Measurements from ENCODE around the gene ATG4D.

Gene ATG4D

DNA sequence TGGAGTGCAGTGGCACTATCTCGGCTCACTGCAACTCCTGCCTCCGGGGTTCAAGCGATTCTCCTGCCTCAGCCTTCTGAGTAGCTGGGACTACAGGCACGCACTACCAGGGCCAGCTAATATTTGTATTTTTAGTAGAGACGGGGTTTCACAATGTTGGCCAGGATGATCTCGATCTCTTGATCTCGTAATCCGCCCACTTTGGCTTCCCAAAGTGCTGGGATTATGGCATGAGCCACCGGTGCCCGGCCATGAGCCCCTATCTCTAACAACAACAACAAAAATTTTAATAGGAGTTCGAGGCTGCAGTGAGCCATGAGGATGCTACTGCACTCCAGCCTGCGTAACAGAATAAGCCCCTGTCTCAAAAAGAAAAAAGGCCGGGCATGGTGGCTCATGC is 38.4 kb downstream of the ATG4D start:
- no peak for DNase-seq

DNA sequence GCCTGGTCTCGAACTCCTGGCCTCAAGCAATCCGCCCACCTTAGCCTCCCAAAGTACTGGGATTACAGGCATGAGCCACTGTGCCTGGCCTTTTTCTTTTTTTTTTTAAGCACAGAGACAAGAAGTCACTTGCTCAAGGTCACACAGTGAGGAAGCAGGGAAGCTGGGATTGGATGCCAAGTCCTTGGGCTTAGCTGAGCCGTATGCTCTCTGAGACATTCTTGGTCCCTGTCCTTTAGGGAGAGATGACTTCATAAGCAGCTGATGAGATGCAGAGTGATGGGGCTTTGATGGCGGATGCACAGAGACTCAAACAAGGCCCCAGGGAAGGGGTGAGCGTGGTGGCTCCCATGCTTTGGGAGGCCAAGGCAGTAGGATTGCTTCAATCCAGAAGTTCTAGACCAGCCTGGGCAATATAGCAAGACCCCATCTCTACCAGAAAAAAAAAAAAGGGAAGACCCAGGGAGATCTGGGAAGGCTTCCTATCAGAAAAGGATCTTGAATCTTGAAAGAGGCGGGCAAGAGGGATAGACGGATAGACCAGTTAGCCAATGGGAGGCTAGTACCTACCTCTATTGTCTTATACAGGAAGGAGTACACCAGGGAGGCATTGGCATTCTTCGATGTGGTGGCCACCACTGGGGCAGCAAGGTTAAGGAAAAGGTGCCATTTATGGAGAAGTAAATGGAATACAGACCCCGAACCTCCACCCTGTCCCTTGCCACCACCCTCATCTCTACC is 39.5 kb downstream of the ATG4D start:
- DNase-seq = no peak

DNA sequence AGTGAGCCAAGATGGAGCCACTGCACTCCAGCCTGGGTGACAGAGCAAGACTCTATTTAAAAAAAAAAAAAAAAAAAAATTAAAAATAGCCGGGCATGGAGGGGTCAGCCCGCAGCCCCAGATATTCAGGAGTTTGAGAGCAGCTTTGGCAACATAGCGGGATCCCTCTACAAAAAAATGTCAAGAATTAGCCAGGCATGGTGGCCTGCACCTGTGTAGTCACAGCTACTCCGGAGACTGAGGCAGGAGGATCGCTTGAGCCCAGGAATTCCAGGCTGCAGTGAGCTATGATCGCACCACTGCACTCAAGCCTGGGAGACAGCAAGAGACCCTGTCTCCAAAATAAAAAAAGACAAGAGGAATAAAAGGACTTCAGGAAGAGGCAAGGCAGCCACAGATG is 42.7 kb downstream of the ATG4D start:
- DNase-seq = no peak

DNA sequence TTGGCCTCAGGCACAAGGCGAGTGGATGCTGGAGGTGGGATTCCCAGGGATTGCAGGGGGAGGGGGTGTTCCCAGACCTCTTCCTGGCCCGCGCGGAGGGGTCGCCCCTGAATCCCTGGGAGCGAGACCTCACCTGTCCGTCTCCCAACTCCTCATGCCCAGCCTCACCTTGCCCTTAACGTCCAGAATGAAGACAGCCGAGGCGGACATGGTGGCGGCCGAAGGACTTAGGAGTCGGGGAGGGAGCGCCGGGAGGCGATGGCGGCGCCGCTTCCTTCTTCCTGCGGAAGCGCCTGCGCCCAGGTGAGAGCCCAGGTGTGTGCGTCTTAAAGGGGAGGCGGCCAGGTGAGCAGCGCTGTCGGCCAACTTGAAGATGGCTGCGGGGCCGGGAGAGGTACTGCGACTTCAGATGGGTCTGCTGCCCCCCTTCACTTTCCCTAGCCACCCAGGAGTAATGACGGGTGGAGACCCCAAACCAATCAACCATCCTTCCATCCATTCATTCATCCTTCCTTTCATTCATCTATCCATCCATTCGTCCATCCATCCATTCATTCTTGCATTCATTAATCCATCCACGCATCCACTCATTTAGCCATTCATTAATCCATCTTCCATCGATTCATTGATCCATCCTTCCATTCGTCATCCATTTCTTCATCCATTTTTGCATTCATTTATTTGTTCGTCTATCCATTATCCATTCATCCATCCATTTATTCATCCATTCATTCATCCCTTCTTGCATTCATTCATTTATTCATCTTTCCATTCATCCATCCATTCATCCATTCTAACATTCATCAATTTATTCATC is 43.5 kb downstream of the ATG4D start, which contains the start of gene AP1M2:
TSS of gene AP1M2 (minus strand) at position 291 of the 817 bp plus-strand sequence. CDS start at position 210, 81 bp downstream.
- no peak for DNase-seq

DNA sequence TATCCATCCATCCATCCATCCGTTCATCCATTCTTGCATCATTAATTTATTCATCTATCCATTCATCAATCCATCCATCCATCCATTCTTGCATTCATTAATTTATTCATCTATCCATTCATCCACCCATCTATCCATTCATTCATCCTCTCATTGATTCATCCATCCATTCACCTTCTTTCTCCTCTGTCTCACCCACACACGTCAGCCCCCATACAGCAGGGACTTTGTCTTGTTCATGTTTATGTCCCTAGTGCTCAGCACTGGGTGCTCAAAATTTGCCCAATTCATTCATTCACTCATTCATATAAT is 44.1 kb downstream of the ATG4D start:
- DNase-seq = no peak

DNA sequence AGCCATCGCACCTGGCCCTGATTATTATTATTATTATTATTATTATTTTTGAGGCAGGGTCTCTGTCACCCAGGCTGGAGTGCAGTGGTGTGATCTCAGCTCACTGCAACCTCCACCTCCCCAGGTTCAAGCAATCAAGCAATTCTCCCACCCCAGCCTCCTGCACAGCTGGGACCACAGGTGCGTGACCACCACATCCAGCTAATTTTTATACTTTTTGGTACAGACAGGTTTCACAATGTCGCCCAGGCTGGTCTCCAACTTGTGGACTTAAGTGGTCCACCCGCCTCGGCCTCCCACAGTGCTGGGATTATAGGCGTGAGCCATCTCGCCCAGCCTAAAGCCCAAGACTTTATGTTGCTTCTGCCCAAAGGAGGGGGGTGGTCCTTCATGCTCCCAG is 49.4 kb downstream of the ATG4D start:
- no peak for DNase-seq

DNA sequence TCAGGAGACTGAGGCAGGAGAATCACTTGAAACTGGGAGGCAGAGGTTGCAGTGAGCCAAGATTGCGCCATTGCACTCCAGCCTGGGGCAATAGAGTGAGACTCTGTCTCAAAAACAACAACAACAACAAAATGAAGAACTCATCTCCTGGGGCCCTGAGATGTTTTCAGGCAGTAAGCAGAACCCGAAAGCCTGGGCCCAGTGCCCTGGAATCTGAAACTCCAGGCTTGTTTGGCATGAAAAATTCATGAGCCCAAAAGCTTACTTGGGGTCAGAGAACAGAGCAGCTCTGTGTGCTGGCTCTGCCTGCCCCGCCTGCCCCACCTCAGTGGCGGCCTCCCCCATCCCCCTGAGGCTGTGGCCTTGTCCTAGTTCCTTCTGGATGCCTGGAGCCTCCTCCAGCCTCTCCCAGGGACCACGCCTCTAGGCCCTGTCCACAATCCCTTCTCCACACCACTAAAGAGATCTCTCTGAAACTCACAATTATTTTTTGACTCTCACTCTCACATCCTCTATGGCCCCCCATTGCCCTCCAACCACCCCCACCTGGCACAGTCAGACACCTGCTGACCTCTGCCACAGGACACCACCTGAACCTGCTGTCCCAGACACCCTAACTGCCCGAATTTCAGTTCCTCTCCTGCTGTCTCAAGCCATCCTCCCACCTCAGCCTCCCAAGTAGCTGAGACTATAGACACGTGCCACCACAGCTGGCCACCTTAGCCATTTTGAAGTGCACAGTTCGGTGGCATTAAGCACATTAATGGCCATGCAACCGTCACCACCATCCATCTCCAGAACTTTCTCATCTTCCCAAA is 50.3 kb downstream of the ATG4D start:
- DNase-seq = peak; percentile 41

DNA sequence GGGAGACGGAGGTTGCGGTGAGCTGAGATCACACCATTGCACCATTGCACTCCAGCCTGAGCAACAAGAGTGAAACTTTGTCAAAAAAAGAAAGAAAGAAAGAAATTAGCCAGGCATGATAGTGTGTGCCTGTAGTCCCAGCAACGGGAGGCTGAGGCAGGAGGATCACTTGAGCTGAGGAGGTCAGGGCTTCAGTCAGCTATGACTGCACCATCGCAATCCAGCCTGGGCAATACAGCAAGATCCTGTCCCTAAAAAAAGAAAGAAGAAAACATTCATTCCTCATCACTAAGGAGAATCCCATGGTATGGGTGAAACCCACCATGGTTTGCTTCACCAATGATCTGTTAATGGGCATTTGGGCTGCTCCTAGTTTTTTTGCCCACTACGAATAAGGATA is 56.4 kb downstream of the ATG4D start:
- DNase-seq = no peak

DNA sequence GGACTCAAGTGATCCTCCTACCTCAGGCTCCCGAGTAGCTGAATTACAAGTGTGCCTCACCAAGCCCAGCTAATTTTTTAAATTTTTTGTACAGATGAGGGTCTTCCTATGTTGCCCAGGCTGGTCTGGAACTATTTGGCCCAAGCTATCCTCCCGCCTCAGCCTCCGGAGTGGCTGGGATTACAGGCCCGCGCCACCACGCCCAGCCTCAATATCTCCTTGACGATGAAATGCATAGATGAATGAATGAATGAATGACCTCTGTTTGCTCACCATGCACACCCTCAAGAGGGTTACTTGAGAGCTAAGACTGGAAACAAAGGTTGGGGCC is 58.3 kb downstream of the ATG4D start:
- DNase-seq = no peak

DNA sequence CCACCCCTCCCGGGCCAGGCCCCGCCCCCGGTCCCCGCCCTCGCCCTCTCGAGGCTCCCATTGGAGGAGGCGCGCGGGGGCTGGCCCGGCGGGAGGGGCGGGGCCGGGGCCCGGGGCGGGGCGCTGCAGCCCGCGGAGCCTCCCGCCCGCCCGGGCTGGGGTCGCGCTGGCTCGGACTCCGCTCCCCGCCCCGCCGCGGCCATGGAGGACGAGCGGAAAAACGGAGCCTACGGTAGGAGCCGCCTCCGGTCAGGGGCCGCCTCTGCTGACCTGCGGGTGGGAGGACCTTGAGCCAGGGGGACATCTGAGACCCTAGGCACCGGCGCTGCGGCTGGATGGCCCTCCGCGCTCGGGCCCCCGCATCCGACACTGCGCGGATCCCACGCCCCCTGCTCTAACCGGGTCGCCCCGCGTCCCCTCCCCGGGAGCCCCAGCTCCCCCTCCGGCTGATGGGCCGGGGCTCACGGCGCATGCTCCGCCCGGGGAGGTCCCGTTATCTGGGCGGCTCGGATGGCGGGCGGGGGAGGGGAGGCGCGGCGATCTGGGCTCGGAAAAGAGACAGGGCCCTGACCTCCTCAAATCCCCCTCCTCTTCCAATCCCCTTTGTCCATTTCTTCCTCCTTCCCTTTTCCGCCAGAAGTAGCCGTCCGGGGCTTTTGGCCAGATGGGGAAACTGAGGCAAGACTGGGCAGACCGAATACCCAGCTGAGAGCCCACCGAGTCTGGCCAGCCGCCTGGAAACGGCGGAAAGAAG is 58.8 kb downstream of the ATG4D start:
- peak; percentile 86 for DNase-seq
